ENCODE measurements around the gene UBAP2.
"Not testable (repeated sequence)": the region's sequence is repeated elsewhere in the genome, so short reads cannot be mapped to it uniquely, and the experiment has no call there.

UBAP2 gene

DNA sequence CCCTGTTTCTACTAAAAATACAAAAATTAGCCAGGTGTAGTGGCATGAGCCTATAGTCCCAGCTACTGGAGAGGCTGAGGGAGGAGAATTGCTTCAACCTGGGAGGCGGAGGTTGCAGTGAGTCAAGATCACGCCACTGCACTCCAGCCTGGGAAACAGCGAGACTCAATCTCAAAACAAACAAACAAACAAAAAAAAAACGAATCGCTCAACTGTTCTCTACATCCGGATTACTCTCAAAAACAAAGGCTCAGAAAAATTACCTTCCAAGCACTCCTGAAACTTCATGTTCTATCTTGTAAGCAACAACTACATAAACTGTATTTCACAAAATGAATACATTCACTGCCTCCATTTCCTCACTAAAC lies 14.0 kb downstream of the UBAP2 start:
- H3K27me3 Mint-ChIP-seq (ENCODE audit: low read depth), result no peaks in the 10 kb centered on the region
- H3K4me3 Mint-ChIP-seq, result no peak overlapping the region
- H3K36me3 Mint-ChIP-seq (ENCODE audit: low read depth), result peaks cover 12% of the 10 kb centered on the region
- H3K27ac Mint-ChIP-seq, result no peak overlapping the region
- H3K4me1 Mint-ChIP-seq (ENCODE audit: low read depth), result peaks cover 8% of the 10 kb centered on the region
- no peaks in the 10 kb centered on the region for H3K9me3 Mint-ChIP-seq

DNA sequence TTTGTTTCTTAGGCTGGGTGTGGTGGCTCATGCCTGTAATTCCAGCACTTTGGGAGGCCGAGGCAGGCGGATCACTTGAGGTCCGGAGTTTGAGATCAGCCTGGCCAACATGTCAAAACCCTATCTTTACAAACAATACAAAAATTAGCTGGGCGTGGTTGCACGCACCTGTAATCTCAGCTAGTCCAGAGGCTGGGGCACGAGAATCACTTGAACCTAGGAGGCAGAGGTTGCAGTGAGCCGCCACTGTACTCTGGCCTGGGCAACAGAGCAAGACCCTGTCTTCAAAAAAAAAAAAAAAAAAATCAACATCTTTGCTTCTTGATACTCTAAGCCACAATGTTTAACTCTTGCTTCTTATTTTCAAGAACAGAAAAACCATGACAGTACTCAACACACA lies 16.1 kb downstream of the UBAP2 start:
- Mint-ChIP-seq H3K36me3 (ENCODE audit: low read depth) (peaks cover 12% of the 10 kb centered on the region), H3K4me1 (ENCODE audit: low read depth) (peaks cover 8% of the 10 kb centered on the region), H3K4me3 (no peak overlapping the region), H3K27ac (no peak overlapping the region), H3K9me3 (no peaks in the 10 kb centered on the region), H3K27me3 (ENCODE audit: low read depth) (no peaks in the 10 kb centered on the region)

DNA sequence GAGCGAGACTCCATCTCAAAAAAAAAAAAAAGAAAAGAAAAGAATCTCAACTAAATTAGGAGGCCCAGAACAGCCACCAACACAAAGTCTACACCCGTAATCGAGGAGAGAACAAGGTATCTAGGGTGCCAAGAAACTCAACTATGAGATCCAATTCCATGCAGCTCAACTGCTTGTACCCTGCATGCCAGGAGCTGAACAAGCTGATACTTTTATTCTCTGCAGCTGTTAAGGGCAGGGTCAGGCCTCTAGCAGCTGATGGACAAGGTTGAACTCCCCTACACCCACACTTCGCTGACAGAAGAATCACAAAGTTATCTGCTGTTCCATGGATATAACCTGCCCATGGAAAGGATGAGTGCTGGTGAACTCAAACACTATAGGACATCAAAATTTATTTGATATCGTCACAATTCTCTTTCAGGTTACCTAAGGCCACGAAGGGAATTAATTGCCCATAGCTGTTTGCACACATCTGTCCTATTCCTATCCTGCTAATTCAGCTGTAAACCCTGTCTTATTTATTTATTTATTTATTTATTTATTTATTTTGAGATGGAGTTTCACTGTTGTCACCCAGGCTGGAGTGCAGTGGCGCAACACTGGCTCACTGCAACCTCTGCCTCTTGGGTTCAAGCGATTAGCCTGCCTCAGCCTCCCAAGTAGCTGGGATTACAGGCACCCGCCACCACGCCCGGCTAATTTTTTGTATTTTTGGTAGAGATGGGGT lies 20.7 kb downstream of the UBAP2 start:
- H3K27me3 Mint-ChIP-seq (ENCODE audit: low read depth), result no peaks in the 10 kb centered on the region
- H3K4me3 Mint-ChIP-seq, result no peak overlapping the region
- H3K36me3 Mint-ChIP-seq (ENCODE audit: low read depth), result peaks cover 4% of the 10 kb centered on the region
- peaks cover 7% of the 10 kb centered on the region for H3K4me1 Mint-ChIP-seq (ENCODE audit: low read depth)
- H3K27ac Mint-ChIP-seq, result no peak overlapping the region
- H3K9me3 Mint-ChIP-seq, result no peaks in the 10 kb centered on the region

DNA sequence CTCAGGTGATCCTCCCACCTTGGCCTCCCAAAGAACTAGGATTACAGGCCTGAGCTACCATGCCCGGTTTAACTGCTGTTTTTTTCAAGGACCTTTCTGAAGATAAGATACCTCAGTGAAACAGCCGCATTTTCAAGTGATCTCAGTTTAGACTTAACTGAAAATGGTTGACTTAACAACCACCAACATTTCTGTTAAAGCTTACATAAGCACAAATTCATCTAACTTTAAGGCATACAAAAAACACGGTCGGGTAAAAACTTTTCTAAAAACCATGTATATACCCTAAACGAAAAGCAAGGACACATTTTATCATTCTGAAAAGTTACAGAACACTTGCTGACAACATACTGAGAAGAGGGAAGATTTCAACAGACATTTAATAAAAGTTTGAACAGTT lies 22.9 kb downstream of the UBAP2 start:
- Mint-ChIP-seq H3K9me3 (no peaks in the 10 kb centered on the region), H3K27me3 (ENCODE audit: low read depth) (no peaks in the 10 kb centered on the region), H3K4me3 (no peak overlapping the region), H3K4me1 (ENCODE audit: low read depth) (peaks cover 7% of the 10 kb centered on the region), H3K36me3 (ENCODE audit: low read depth) (no peaks in the 10 kb centered on the region), H3K27ac (no peak overlapping the region)

DNA sequence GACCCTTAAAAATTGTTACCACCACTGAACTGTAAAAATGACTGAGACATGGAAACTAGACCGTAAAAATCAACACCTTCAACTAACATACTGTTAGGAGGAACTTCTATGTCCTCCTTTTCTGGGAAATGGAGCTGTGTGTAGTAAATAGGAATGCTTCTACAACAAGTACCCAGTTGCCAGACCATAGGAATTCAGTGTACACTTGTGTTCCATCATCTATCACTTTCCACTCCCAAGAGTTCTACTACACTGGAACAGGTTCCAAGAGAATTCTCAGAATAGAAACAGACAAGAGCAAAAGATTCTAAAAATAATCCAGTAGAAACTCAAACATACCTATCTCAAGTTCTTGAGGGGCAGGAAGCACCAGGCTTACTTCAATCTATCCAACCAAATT lies 23.6 kb downstream of the UBAP2 start:
- Mint-ChIP-seq H3K36me3 (ENCODE audit: low read depth) (no peaks in the 10 kb centered on the region), H3K4me1 (ENCODE audit: low read depth) (peaks cover 7% of the 10 kb centered on the region), H3K27me3 (ENCODE audit: low read depth) (no peaks in the 10 kb centered on the region), H3K4me3 (no peak overlapping the region), H3K9me3 (no peaks in the 10 kb centered on the region), H3K27ac (no peak overlapping the region)

DNA sequence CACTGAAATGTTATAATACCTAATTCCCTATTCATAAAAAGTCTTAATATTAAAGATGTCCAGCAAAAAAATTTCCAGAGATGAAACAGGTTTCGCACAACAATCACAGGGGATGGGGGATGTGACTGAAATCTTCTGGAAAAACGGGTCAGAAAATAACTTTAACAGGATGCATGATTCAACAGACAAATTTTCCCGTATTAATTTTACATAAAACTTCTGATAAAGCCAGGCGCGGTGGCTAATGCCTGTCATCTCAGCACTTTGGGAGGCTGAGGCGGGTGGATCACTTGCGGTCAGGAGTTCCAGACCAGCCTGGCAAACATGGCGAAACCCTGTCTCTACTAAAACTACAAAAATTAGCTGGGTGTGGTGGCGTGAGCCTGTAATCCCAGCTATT lies 24.2 kb downstream of the UBAP2 start:
- H3K27ac Mint-ChIP-seq; H3K4me3 Mint-ChIP-seq; H3K27me3 Mint-ChIP-seq (ENCODE audit: low read depth); H3K4me1 Mint-ChIP-seq (ENCODE audit: low read depth); H3K9me3 Mint-ChIP-seq; H3K36me3 Mint-ChIP-seq (ENCODE audit: low read depth): not testable (repeated sequence)

DNA sequence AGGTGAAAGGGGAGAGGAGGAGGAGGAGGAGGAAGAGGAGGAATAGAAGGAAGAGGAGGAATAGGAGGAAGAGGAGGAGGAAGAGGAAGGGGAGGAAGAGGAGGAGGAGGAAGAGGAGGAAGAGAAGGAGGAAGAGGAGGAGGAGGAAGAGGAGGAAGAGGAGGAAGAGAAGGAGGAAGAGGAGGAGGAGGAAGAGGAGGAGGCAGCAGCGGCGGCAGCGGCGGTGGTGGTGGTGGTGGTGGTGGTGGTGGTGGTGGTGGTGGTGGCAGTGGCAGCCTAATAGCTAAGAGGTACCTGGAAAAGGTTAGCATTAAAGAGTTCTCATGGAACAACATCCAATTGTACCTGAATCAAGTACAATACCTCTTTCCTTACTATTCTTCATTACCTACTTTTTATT lies 32.5 kb downstream of the UBAP2 start:
- no peaks in the 10 kb centered on the region for H3K9me3 Mint-ChIP-seq
- H3K36me3 Mint-ChIP-seq (ENCODE audit: low read depth), result peaks cover 6% of the 10 kb centered on the region
- H3K4me3 Mint-ChIP-seq, result no peak overlapping the region
- no peaks in the 10 kb centered on the region for H3K27me3 Mint-ChIP-seq (ENCODE audit: low read depth)
- H3K27ac Mint-ChIP-seq, result no peak overlapping the region
- peaks cover 2% of the 10 kb centered on the region for H3K4me1 Mint-ChIP-seq (ENCODE audit: low read depth)

DNA sequence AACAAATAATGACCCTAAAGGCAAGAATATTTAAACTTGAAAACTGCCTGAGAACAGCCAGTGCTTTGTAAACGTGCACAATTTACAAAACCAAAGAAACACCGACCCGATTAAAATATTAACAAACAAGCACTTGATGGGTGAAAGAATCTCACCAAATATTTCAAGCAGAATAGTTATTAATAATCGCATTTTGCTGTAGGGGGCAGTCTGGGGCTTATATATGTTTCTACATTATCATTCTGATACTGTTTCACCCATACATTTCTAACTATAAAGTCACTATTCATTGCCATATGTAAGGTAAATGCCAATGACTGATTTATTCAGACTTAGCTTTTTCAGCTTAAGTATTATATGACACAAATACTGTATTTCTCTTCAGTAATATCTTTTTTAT lies 37.7 kb downstream of the UBAP2 start:
- Mint-ChIP-seq H3K36me3 (ENCODE audit: low read depth) (peaks cover 8% of the 10 kb centered on the region), H3K27me3 (ENCODE audit: low read depth) (no peaks in the 10 kb centered on the region), H3K4me1 (ENCODE audit: low read depth) (peaks cover 2% of the 10 kb centered on the region)

DNA sequence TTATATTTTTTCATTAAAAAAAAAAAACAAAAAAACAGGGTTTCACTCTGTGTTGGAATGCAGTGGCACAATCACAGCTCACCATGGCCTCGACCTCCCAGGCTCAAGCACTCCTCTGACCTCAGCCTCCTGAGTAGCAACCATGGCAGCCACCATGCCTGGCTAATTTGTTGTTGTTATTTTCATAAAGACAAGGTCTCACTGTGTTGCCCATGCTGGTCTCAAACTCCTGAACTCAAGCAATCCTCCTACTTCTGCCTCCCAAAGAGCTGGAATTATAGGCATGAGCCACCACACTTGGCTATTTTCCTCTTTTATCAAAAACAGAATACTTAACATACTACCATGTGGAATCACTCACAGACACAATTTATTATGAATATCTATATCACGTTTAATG lies 46.7 kb downstream of the UBAP2 start:
- H3K27me3 Mint-ChIP-seq (ENCODE audit: low read depth), result no peaks in the 10 kb centered on the region
- no peak overlapping the region for H3K27ac Mint-ChIP-seq
- no peaks in the 10 kb centered on the region for H3K4me1 Mint-ChIP-seq (ENCODE audit: low read depth)
- peaks cover 18% of the 10 kb centered on the region for H3K36me3 Mint-ChIP-seq (ENCODE audit: low read depth)
- no peak overlapping the region for H3K4me3 Mint-ChIP-seq
- no peaks in the 10 kb centered on the region for H3K9me3 Mint-ChIP-seq

More for the DNA sequence above, 37.7 kb downstream of the UBAP2 start:
- Mint-ChIP-seq H3K9me3 (no peaks in the 10 kb centered on the region), H3K27ac (no peak overlapping the region), H3K4me3 (no peak overlapping the region)

DNA sequence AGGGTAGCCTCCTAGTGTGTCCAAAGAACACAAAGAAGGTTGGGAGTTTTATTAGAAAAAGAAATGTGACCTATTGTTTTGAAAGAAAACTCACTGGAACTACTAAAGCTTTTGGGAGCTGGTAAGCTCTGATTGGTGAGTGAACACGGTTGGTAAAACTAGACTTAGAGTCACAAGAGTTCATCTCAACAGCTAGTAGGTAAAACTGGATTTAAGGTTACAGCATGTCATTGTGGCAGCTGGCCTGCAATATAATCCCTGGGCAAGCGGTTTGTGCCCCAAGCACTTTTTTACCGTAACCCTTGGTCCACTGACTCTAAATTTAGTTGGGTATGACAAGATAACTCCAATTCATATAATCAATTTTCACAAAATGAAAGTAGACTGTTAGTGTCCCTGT lies 47.4 kb downstream of the UBAP2 start:
- Mint-ChIP-seq H3K36me3 (ENCODE audit: low read depth) (peaks cover 19% of the 10 kb centered on the region), H3K27ac (no peak overlapping the region), H3K4me1 (ENCODE audit: low read depth) (no peaks in the 10 kb centered on the region), H3K9me3 (no peaks in the 10 kb centered on the region), H3K27me3 (ENCODE audit: low read depth) (no peaks in the 10 kb centered on the region), H3K4me3 (no peak overlapping the region)

DNA sequence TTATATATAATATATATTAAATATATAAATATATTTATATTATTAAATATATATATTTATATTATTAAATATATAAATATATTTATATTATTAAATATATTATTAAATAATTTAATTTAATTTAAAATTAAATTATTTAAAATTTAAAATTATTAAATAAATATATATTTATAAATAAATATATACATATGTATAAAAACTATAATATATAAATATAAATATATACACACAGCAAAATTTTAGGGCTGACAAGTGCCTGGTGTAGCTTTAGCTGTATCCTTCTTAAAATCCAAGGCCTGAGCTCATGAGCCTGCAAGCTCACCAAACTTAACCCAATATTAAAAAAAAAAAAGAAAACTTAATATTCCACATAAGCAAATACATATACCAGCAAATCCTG lies 53.2 kb downstream of the UBAP2 start:
- Mint-ChIP-seq H3K4me3 (no peak overlapping the region), H3K4me1 (ENCODE audit: low read depth) (no peaks in the 10 kb centered on the region), H3K9me3 (no peaks in the 10 kb centered on the region), H3K27ac (no peak overlapping the region), H3K27me3 (ENCODE audit: low read depth) (no peaks in the 10 kb centered on the region), H3K36me3 (ENCODE audit: low read depth) (peaks cover 12% of the 10 kb centered on the region)

DNA sequence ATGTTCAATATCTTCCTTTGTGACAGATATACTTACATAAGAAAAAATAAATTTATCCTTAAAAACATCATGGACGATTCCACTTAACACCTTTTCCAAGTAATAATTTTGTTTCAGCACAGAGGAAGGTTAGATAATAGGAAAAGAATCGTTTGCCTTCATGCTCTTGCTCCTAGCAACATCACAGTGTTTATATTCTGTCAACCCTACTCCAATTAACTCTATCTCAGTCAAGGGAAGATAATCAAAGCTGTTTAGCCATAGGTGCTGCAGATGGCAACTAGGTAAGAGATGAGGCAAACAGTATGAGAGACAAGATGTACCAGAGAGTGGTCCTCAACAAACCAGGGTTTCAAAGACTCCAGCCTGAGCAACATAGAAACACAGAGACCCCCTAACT lies 55.6 kb downstream of the UBAP2 start:
- H3K27me3 Mint-ChIP-seq (ENCODE audit: low read depth), result no peaks in the 10 kb centered on the region
- H3K36me3 Mint-ChIP-seq (ENCODE audit: low read depth), result peaks cover 24% of the 10 kb centered on the region
- H3K27ac Mint-ChIP-seq, result no peak overlapping the region
- H3K9me3 Mint-ChIP-seq, result no peaks in the 10 kb centered on the region
- peaks cover 11% of the 10 kb centered on the region for H3K4me1 Mint-ChIP-seq (ENCODE audit: low read depth)
- H3K4me3 Mint-ChIP-seq, result no peak overlapping the region

DNA sequence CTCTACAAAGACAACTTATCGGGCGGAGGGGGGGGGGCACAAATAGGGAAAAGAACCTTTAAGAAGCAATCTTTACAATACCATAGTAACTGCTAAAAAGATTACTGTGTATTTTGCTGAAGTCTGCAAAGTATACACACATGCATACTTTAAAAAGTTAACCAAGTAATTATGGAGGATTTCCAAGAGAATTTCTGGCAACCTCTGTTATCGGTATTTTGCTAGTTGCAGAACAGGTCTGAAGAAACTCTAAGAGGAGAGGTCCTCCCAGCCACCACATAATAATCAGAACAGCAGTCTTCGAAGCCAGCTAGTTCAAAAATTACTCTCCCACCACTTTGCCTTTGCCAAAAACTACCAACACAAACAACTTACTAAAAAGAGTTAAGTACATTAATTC lies 56.1 kb downstream of the UBAP2 start:
- H3K36me3 Mint-ChIP-seq (ENCODE audit: low read depth), result peaks cover 23% of the 10 kb centered on the region
- no peaks in the 10 kb centered on the region for H3K27me3 Mint-ChIP-seq (ENCODE audit: low read depth)
- H3K4me3 Mint-ChIP-seq, result no peak overlapping the region
- H3K4me1 Mint-ChIP-seq (ENCODE audit: low read depth), result peaks cover 11% of the 10 kb centered on the region
- H3K9me3 Mint-ChIP-seq, result no peaks in the 10 kb centered on the region
- no peak overlapping the region for H3K27ac Mint-ChIP-seq

DNA sequence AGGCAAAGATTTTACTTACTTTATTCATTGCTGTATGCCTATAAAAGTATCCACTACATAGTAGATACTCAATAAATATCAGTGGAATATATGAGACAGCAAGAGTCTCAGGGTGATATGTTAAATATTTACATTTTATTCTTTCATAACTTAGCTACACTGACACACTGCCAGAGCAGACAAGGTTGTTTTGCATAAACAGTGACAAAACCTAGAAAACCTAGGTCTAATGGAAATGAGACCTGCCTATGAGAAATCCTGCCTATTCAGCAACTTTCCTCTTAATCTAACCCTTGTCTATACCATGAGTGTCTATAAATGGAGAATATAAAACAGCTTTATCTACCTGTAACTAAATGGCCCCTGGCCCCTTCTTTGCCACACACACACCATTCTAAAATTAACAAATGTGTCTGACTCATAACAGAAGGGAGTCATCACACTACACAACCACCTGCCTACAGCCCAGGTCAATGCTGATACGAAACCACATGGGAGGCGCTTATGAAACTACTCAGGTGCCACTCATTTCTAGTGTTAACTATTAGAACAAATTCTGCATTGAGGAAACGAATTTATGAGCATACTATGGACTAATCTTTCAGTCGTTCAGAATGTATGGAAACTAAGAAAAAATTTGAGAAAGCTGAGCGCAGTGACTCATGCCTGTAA lies 60.3 kb downstream of the UBAP2 start:
- Mint-ChIP-seq H3K9me3 (no peaks in the 10 kb centered on the region), H3K27ac (peak overlapping the region; percentile 29), H3K4me1 (ENCODE audit: low read depth) (peaks cover 11% of the 10 kb centered on the region), H3K27me3 (ENCODE audit: low read depth) (no peaks in the 10 kb centered on the region), H3K36me3 (ENCODE audit: low read depth) (peaks cover 28% of the 10 kb centered on the region), H3K4me3 (no peak overlapping the region)

DNA sequence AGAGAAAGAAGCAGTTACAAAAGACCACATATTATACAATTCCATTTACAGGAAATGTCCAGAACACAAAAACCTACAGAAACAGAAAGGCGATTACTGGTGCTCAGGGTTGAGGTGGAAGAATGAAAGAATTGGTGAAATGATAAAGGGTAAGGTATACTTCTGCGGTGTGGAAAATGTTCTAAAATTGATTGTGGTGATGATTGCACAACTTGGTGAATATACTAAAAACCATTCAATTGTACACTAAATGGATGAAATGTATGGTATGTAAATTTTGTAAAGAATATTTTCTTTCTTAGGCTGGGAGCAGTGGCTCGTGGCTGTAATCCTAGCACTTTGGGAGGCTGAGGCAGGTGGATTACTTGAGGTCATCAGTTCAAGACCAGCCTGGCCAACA lies 72.3 kb downstream of the UBAP2 start:
- H3K4me3 Mint-ChIP-seq, result no peak overlapping the region
- no peaks in the 10 kb centered on the region for H3K27me3 Mint-ChIP-seq (ENCODE audit: low read depth)
- no peak overlapping the region for H3K27ac Mint-ChIP-seq
- H3K4me1 Mint-ChIP-seq (ENCODE audit: low read depth), result peaks cover 4% of the 10 kb centered on the region
- no peaks in the 10 kb centered on the region for H3K9me3 Mint-ChIP-seq
- peaks cover 16% of the 10 kb centered on the region for H3K36me3 Mint-ChIP-seq (ENCODE audit: low read depth)

Measured in T-helper 1 cell treated with Interleukin-12 subunit alpha and Interleukin-12 subunit beta and Interleukin-4 antibody, amounts not matched to agents 30 μg/mL and 1 μg/mL, for 36 hours (primary cell).